ENCODE data around the gene VDAC2. TPM values are rescaled to one million over a fixed set of nuclear protein-coding genes. Genes with fewer than 3 reads are reported as not detected.
"Not testable (repeated sequence)": the region's sequence is repeated elsewhere in the genome, so short reads cannot be mapped to it uniquely, and the experiment has no call there.

Gene VDAC2
- total RNA-seq, 1 donor: 110 TPM

DNA sequence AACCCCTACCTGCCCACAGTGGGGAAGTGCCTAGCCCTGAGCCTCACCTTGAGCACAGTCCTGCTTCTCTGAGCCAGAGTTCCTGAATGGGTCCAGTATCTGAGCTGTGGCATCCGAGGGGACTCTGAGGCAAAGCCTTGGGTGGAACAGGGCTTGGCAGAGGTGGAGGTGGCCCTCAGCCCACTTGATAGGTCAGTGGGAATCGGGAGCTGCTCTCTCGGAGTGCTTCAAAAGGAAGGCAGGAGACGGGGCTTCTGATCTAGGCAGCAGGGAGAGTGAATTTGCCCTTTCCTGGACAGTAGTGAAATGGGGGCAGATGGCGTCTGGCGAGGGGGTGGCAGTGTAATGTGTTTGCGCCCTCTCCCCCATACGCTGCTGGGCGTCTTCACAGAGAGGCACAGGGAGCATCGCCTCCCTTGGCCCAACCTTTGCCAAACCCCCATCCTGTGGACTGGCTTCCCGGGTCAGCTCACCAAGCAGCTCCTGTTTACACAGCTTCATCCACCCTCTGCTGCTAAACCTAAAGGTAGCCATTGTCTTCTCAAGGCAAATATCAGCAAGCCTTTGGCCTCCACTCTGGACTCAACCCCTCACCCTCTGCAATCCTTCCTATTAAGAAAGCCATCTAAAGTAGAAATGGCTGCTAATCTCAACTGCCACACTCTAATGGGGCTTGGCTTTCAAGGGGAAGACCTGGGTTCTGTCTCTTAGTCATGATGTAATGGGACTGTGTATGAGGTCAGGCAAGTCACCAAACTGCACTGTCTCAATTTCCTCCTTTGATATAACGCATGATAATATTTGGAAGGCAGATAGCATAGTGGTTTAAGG, 21.1 kb upstream of the VDAC2 start:
- H3K27me3 ChIP-seq (ENCODE audit: insufficient read depth, low read length): no peaks in the 10 kb centered on the region

DNA sequence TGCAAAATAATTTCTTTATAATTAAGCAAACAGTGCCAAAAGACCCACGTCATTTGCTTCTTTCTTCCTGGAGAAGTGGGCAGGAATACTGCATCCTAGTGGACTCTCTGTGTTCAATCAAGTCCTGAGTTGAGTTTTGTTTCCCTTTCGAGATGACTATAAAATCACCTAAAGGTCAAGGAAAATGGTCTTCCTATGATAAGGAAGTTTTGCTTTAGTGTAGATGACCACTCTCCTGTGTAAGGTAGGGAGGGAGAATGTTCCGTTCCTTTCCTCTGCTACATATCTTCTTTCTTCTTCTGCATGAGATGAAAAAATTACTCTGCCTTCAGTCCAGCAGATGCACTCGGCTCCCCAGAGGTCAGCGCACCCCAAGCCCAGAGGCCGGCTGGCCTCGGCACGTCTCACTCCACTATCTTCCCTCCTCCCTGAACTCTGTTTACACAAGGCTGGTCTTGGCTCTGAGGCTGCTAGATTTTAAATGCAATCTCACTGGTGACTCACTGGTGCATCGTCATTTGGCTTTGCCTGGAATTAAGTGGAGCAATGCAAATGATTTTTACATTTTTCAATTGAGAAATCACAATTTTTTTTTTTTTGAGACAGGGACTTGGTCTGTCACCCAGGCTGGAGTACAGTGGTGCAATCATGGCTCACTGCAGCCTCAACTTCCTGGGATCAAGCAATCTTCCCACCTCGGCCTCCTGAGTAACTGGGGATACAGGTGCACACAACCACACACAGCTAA, 18.6 kb upstream of the VDAC2 start:
- Histone ChIP-seq H3K9me3 (ENCODE audit: low read depth, low read length) (no peaks in the 10 kb centered on the region), H3K4me3 (ENCODE audit: low read length) (no peak overlapping the region)

More for the DNA sequence above, 21.1 kb upstream of the VDAC2 start:
- Histone ChIP-seq H3K9me3 (ENCODE audit: low read depth, low read length) (no peaks in the 10 kb centered on the region), H3K4me1 (ENCODE audit: insufficient read depth, low read length) (peaks cover 16% of the 10 kb centered on the region), H3K4me3 (ENCODE audit: low read length) (no peak overlapping the region)

DNA sequence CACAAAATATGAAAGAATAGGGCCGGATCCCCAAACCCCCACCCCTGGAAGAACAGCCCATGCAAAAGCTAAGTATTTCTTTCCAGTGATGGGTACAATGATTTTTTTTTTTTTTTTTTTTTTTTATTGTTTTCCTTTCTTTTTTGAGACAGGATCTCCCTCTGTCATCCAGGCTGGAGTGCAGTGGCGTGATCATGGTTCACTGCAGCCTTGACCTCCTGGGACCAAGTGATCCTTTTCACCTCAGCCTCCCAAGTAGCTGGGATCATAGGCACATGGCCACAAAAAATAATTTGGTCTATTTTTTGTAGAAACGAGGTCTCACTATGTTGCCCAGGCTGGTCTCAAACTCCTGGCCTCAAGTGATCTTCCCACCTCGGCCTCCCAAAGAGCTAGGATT, 16.0 kb upstream of the VDAC2 start:
- not testable (repeated sequence) for H3K27me3 ChIP-seq (ENCODE audit: insufficient read depth, low read length); H3K9me3 ChIP-seq (ENCODE audit: low read depth, low read length); H3K4me3 ChIP-seq (ENCODE audit: low read length)
- peaks cover 13% of the 10 kb centered on the region for H3K4me1 ChIP-seq (ENCODE audit: insufficient read depth, low read length)

More for the DNA sequence above, 18.6 kb upstream of the VDAC2 start:
- H3K4me1 ChIP-seq (ENCODE audit: insufficient read depth, low read length): peaks cover 16% of the 10 kb centered on the region
- no peaks in the 10 kb centered on the region for H3K27me3 ChIP-seq (ENCODE audit: insufficient read depth, low read length)

DNA sequence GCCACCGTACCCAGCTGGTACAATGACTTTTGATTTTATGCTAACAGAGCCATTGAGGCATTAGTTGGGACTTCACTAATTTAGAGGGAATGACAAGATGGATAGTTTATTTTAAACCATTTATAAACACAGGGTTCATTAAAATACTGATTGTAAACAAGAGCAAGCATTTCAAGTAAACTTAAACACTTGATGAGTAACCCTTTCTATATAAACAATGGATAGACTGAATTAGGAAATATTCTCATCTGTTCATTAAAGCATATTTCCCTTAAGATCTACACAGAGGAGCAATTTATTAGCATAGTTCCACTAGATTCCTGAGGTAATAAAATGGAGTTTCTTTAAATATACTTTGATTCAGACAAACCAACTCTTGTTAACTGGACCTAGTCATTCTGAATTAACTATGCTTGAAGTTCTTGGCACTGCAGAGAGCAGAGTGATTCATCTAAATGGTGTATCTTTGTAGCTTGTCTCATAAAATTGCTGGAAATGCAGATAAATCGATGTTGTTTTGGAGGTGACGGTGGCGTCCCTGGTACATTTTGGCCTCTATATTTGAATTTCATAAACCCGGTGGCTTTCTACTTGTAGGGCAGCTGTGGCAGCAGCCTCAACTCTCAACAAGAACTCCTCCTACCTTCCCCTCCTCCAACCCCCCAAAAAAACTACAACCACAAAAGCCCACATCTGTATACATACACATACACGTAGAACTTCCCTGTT, 15.4 kb upstream of the VDAC2 start:
- peaks cover 13% of the 10 kb centered on the region for H3K4me1 ChIP-seq (ENCODE audit: insufficient read depth, low read length)
- H3K27me3 ChIP-seq (ENCODE audit: insufficient read depth, low read length): no peaks in the 10 kb centered on the region
- no peaks in the 10 kb centered on the region for H3K9me3 ChIP-seq (ENCODE audit: low read depth, low read length)
- no peak overlapping the region for H3K4me3 ChIP-seq (ENCODE audit: low read length)

DNA sequence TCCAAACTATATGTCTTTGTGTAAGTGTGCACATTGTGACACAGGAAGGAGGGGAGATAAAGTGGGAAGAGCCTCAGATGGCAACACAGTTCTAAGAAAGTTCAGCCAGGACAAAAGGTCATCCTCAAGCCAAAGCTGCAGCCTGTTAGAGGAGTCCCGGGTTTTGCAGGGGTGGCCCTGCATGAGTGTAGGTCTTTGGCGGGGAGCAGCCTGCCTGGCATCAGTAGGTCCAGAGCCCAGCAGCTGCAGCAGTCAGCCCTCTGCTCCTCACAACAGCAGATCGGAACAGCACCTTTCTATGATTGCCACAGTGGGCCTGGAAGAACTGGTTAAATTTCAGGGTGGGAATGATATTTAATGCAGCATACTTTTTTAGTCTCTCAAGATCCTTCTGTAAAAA, 13.5 kb upstream of the VDAC2 start:
- Histone ChIP-seq H3K4me3 (ENCODE audit: low read length) (no peak overlapping the region), H3K9me3 (ENCODE audit: low read depth, low read length) (no peaks in the 10 kb centered on the region), H3K27me3 (ENCODE audit: insufficient read depth, low read length) (no peaks in the 10 kb centered on the region), H3K4me1 (ENCODE audit: insufficient read depth, low read length) (peaks cover 7% of the 10 kb centered on the region)

DNA sequence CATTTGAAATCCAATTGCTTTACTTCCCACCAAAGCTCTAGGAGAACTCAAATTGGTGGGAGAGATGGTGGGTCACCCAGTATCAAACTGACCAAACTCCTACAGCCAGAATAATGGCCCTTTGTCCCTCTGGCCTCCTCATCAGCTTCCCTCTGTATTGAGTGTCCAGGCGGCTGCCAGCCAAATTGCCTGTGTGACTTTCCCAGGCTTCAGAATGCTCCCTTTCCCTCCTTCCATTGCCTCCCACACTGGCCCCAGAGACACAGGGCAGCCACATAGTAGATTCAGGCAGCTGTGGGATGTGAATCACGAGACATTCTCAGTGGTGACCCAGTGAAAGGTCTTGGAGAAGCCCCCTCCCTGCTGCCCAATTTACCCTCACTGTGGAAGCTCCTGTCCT, 12.7 kb upstream of the VDAC2 start:
- Histone ChIP-seq H3K9me3 (ENCODE audit: low read depth, low read length) (no peaks in the 10 kb centered on the region), H3K4me1 (ENCODE audit: insufficient read depth, low read length) (peaks cover 3% of the 10 kb centered on the region), H3K4me3 (ENCODE audit: low read length) (no peak overlapping the region), H3K27me3 (ENCODE audit: insufficient read depth, low read length) (no peaks in the 10 kb centered on the region)

DNA sequence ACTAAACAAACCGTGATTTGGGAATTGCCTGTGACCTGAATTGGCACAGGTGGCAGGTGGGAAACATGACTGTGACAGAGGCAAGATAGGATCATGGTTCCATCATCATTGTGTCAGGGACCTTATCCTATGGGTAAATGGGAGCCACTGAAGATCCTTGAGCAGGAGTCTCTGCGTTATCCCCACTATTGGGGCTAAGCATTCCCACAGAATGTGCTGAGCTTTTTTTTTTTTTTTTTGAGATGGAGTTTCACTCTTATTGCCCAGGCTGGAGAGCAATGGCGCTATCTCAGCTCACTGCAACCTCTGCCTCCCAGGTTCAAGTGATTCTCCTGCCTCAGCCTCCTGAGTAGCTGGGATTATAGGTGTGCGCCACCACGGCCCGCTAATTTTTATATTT, 10.6 kb upstream of the VDAC2 start:
- H3K27me3 ChIP-seq (ENCODE audit: insufficient read depth, low read length); H3K9me3 ChIP-seq (ENCODE audit: low read depth, low read length); H3K4me1 ChIP-seq (ENCODE audit: insufficient read depth, low read length): not testable (repeated sequence)

DNA sequence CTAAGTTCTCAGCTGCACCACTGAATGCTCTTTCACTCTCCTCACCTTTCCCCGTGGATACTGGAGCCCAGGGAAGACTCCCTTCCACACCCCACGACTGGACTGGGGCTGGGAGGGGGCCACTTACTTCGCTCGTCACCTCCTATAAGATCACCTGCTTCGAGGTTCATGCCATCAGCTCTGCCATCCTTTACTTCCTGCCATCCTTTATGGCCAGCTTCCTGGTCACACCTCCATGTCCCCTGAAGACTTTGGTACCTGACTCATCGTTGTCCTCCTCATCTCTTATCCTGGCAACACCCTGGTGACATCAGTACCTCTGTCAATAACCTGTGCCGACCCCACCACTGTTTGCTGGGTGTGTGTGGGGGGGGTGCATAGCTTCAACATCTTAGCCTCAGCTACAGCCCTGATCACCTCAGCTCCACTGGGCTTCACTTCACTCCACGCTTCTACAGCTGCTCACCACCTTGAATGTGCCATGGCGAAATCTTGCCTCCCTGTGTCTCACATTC, 8.7 kb upstream of the VDAC2 start:
- no peaks in the 10 kb centered on the region for H3K9me3 ChIP-seq (ENCODE audit: low read depth, low read length)

More for the DNA sequence above, 10.6 kb upstream of the VDAC2 start:
- H3K4me3 ChIP-seq (ENCODE audit: low read length): not testable (repeated sequence)

DNA sequence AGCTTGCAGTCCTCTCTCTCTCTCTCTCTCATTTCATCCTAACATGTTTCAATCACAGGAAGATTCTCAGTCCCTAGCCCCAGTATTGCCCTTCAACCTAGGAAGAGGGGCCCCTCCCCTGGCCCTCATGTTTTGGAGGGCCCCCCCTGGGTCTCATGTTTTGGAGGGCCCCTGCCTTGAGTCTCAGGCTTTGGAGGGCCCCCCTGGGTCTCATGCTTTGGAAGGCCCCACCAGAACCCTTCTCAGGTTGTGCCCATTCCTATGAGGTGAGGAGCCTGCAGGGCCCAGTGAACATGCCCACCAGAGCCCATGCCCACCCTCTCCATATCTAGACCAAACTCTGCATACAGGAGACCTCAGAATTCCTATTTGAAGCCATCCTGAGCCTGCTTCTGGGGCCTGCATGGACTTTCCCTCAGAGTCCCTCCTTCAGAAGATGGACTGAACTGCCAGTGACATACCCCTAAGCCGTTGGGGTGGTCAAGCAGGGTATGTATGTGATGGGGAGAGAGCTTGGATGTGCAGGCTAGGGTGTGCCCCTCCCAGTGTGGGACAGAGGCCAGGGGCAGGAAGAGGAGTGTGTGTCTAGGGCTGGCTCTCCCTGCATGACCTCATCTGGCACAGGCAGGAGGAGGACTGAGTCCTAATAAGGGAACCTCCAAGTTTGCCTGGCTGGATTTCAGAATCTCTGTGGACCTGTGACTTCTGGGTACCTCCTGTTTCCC, 8.1 kb upstream of the VDAC2 start:
- H3K27me3 ChIP-seq (ENCODE audit: insufficient read depth, low read length): no peaks in the 10 kb centered on the region
- no peaks in the 10 kb centered on the region for H3K9me3 ChIP-seq (ENCODE audit: low read depth, low read length)
- H3K4me3 ChIP-seq (ENCODE audit: low read length): no peak overlapping the region
- no peaks in the 10 kb centered on the region for H3K4me1 ChIP-seq (ENCODE audit: insufficient read depth, low read length)

More for the DNA sequence above, 8.7 kb upstream of the VDAC2 start:
- H3K27me3 ChIP-seq (ENCODE audit: insufficient read depth, low read length): no peaks in the 10 kb centered on the region
- no peak overlapping the region for H3K4me3 ChIP-seq (ENCODE audit: low read length)
- no peaks in the 10 kb centered on the region for H3K4me1 ChIP-seq (ENCODE audit: insufficient read depth, low read length)

DNA sequence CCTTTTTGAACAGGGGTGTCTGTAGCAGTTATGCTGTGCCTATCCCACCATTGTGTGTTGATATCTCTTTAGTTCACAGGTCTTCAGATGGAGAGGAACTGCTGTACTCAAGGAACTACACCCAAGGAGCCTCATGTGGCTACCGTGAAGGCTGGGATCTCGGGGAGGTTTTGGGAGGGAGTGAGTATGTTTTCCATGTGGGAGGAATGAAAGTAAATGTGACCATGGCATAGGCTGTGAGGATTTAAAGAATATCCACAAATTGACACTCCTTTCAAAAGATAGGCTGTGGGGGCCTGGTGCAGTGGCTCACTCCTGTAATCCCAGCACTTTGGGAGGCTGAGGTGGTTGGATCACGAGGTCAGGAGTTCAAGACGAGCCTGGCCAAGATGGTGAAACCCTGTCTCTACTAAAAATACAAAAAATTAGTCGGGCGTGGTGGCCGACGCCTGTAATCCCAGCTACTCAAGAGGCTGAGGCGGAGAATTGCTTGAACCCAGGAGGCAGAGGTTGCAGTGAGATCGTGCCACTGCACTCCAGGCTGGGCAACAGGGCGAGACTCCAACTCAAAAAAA, 7.5 kb upstream of the VDAC2 start:
- H3K4me1 ChIP-seq (ENCODE audit: insufficient read depth, low read length); H3K4me3 ChIP-seq (ENCODE audit: low read length); H3K27me3 ChIP-seq (ENCODE audit: insufficient read depth, low read length); H3K9me3 ChIP-seq (ENCODE audit: low read depth, low read length): not testable (repeated sequence)

DNA sequence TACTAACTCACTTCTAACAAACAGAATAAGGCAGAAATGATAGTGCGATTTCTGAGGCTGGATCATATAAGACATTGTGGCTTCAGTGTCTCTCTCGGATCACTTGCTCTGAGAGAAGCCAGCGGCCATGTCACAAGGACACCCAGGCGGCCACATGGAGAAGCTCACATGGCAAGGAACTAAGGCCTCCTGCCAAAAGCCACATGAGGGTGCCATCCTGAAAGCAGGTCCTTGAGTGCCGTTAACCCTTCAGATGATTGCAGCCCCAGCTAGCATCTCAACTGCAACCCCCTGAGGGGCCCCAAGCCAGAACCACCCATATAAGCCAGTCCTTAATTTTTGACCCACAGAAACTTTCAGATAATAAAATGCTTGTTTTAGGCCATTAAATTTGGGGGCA, 6.9 kb upstream of the VDAC2 start:
- Histone ChIP-seq H3K4me1 (ENCODE audit: insufficient read depth, low read length) (no peaks in the 10 kb centered on the region), H3K27me3 (ENCODE audit: insufficient read depth, low read length) (no peaks in the 10 kb centered on the region), H3K4me3 (ENCODE audit: low read length) (no peak overlapping the region), H3K9me3 (ENCODE audit: low read depth, low read length) (no peaks in the 10 kb centered on the region)

DNA sequence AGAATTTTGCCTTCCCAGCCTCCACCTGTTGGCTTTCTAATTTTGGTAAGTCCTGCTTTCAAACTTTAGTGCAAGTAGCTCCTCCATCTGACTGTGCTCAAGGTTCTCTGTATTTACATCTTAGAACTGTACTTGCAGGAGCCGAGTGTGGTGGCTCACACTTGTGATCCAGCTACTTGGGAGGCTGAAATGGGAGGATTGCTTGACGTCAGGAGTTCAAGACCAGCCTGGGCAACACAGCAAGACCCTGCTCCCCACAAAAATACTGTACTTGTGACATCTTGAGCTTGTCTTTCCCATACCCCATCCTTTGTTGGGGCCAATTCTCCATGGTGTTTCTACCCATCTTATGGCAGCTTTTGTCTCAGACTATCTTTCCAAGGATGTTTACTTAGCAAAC, 4.7 kb upstream of the VDAC2 start:
- H3K4me1 ChIP-seq (ENCODE audit: insufficient read depth, low read length): peaks cover 8% of the 10 kb centered on the region
- H3K27me3 ChIP-seq (ENCODE audit: insufficient read depth, low read length): no peaks in the 10 kb centered on the region
- no peak overlapping the region for H3K4me3 ChIP-seq (ENCODE audit: low read length)
- H3K9me3 ChIP-seq (ENCODE audit: low read depth, low read length): no peaks in the 10 kb centered on the region

DNA sequence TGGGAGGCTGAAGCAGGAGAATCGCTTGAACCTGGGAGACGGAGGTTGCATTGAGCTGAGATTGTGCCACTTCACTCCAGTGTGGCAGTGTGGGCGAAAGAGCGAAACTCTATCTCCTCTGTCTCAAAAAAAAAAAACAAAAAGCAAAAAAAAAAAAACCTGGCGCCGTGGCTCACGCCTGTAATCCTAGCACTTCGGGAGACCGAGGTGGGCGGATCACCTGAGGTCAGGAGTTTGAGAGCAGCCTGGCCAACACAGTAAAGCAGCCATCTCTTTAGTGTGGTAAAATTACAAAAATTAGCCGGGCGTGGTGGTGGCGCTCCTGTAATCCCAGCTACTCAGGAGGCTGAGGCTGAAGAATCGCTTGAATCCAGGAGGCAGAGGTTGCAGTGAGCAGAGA, 4.0 kb upstream of the VDAC2 start:
- H3K9me3 ChIP-seq (ENCODE audit: low read depth, low read length); H3K4me3 ChIP-seq (ENCODE audit: low read length); H3K27me3 ChIP-seq (ENCODE audit: insufficient read depth, low read length): not testable (repeated sequence)
- H3K4me1 ChIP-seq (ENCODE audit: insufficient read depth, low read length): peaks cover 15% of the 10 kb centered on the region

DNA sequence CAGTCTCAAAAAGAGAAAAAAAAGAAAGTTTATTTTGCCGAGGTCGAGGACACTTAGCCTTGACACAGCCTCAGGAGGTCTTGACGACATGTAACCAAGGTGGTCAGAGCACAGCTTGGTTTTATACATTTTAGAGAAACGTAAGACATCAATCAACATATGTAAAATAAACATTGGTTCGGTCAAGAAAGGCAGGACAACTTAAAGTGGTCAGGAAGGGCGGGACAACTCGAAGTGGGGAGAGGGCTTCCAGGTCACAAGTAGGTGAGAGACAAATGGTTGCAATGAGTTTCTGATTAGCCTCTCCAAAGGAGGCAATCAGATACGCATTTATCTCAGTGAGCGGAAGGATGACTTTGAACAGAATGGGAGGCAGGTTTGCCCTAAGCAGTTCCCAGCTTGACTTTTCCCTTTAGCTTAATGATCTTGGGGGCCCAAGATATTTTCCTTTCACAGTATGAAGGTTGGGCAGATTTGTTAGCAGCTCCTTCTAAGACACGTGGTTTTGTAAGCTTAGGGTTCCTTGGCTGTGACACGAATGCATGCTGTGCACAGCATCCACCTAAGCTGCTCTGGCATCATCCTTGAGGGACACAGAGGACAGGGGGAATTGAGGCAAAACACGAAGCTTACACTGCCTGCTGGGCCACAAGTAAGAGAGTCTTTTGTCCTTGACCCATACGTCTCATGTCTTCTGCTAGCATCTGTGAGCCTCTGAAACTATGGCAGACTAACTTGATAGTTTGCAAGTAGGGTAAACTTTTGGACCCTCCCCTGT, 3.3 kb upstream of the VDAC2 start:
- Histone ChIP-seq H3K4me1 (ENCODE audit: insufficient read depth, low read length) (peaks cover 21% of the 10 kb centered on the region), H3K9me3 (ENCODE audit: low read depth, low read length) (no peaks in the 10 kb centered on the region), H3K27me3 (ENCODE audit: insufficient read depth, low read length) (no peaks in the 10 kb centered on the region), H3K4me3 (ENCODE audit: low read length) (no peak overlapping the region)
